ENCODE data around the gene RPP38. TPM values are rescaled to one million over a fixed set of nuclear protein-coding genes. Genes with fewer than 3 reads are reported as not detected.

Gene RPP38
- total RNA-seq, 1 donor = 10.7 TPM

DNA sequence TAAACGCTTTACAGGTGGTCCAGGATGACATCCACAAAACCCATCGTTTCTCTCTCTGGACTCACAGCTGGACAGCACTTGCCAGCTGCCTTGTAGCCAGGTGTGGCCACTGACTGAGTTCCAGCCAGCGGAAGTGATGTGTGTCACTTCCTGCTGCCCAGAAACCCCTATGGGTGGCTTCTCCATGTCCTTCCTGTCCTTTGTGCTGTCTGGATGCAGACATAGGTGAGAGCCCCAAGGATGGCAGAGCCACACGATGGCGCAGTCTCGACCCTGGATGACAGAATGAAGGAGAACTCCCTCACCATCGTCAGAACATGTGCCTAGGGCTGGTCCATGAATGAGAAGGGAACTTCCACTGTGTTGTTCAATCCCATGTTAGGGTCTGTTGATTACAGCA, 49.2 kb downstream of the RPP38 start:
- no peak for DNase-seq (ENCODE audit: low read depth)
- TF ChIP-seq, protein P1, sequence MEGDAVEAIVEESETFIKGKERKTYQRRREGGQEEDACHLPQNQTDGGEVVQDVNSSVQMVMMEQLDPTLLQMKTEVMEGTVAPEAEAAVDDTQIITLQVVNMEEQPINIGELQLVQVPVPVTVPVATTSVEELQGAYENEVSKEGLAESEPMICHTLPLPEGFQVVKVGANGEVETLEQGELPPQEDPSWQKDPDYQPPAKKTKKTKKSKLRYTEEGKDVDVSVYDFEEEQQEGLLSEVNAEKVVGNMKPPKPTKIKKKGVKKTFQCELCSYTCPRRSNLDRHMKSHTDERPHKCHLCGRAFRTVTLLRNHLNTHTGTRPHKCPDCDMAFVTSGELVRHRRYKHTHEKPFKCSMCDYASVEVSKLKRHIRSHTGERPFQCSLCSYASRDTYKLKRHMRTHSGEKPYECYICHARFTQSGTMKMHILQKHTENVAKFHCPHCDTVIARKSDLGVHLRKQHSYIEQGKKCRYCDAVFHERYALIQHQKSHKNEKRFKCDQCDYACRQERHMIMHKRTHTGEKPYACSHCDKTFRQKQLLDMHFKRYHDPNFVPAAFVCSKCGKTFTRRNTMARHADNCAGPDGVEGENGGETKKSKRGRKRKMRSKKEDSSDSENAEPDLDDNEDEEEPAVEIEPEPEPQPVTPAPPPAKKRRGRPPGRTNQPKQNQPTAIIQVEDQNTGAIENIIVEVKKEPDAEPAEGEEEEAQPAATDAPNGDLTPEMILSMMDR (IDR thresholded peaks at IDR 0.05; ENCODE audit: insufficient read depth, low read length) = no peak
- H3K4me3 ChIP-seq (ENCODE audit: low read depth, low read length) = no peak overlapping the region

DNA sequence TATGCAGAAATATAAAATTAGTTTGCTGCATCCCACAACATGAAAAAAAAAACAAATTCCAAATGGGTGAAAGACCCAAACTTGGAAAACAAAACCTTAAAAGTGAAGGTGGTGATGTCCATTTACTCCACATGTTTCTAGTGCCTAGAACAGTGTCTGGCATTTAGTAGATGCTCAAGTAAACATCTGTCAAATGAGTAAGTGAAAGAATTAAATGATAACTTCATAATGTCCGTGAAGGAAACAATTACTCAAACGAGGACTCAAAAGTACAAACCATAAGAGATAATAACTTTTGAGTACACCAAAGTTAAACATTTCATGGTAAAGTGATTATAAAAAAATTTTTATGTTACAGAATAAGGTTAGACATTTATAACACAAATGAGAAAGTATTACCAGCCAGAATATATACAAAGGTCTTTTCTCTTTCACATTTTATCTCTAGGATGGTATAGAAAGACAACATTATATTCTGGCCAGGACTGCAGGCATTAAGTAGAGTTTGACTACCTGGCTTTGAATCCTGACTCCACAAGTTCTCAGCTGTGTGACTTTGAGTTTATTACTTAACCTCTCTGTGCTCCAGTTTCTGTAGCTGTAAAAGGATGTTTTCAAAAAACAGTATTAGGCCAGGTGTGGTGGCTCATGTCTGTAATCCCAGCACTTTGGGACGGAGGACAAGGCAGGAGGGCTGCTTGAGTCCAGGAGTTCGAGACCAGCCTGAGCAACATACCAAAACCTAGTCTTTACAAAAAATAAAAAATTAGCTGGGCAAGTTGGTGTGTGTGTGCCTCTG, 50.6 kb downstream of the RPP38 start:
- no peak for DNase-seq (ENCODE audit: low read depth)
- TF ChIP-seq, protein P1 (IDR thresholded peaks at IDR 0.05; ENCODE audit: insufficient read depth, low read length) = no peak
- H3K4me3 ChIP-seq (ENCODE audit: low read depth, low read length) = no peak overlapping the region

DNA sequence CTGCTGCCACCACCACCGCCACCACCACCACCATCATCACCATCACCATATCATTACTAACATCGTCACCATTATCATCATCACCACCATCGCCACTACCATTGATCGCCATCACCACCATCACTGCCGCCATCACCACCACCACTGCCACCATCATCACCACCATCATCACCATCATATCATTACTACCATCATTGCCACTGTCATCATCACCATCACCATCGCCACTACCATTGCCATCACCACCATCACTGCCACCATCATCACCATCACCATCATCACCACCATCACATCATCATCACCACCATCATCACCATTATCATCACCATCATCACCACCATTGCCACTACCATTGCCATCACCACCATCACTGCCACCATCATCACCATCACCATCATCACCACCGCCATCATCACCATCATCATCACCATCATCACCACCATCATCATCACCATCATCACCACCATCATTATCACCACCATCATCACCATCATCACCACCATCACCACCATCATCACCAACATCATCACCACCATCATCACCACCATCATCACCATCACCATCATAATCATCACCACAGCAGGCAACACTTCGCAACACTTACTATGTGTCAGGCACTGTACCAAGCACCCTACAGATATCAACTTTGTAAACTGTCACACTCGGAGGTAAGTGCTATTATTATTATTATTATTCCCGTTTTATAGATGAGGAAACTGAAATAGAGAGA, 52.1 kb downstream of the RPP38 start:
- H3K4me3 ChIP-seq (ENCODE audit: low read depth, low read length) = no peak overlapping the region
- TF ChIP-seq, protein P1 (IDR thresholded peaks at IDR 0.05; ENCODE audit: insufficient read depth, low read length) = no peak
- DNase-seq (ENCODE audit: low read depth) = no peak

DNA sequence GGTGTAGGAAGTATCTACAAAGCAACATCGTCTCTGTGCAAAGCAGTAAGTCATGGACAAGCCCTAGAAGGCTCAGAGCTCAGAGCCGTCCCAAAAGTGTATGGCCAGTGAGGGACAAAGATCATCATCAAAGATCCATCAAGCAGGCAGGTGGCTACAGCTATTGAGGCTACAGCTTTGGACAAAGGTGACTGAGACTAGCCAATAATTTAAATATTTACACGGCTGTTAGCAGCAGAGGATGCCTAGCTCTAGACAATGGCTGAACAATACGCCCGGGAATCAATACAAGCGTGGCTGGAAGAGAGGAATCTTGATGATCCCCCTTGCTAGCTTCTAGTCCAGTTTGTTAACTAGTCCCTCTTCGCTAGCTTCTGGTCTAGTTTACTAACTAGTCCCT, 53.4 kb downstream of the RPP38 start:
- TF ChIP-seq, protein P1 (IDR thresholded peaks at IDR 0.05; ENCODE audit: insufficient read depth, low read length) = no peak
- DNase-seq (ENCODE audit: low read depth) = no peak
- no peak overlapping the region for H3K4me3 ChIP-seq (ENCODE audit: low read depth, low read length)

DNA sequence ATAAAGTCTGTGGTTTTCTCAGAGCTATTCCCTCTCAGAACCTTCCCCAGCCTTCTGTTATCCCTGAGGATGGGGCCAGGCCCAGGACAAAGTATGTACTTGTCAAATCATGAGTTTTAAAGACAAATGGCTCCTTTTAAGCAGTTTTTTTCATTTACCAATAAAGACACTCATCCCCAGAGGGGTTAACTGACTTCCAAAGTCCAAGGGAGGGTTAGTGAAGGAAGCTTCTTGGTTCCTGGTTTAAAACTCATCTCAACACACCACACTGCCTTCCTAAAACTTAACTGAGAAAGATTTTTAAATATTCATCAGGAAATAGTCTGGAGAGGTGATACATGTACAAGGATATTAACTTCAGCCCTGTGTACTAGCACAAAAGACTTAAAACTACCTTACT, 55.4 kb downstream of the RPP38 start:
- no peak overlapping the region for H3K4me3 ChIP-seq (ENCODE audit: low read depth, low read length)

More for the DNA sequence above, 55.4 kb downstream of the RPP38 start:
- DNase-seq (ENCODE audit: low read depth) = no peak
- TF ChIP-seq, protein P1 (IDR thresholded peaks at IDR 0.05; ENCODE audit: insufficient read depth, low read length) = no peak

Other genes starting within 250 kb of the RPP38 start
- gene SUV39H2, start 218.5 kb upstream of the RPP38 start, total RNA-seq (ENCODE audit: low replicate concordance) = 6.5 and 26.8 TPM in 2 replicates
- 8.9 and 17.7 TPM in 2 replicates for gene DCLRE1C, start 143.3 kb upstream of the RPP38 start, total RNA-seq (ENCODE audit: low replicate concordance)
- gene MEIG1, start 138.0 kb upstream of the RPP38 start, total RNA-seq (ENCODE audit: low replicate concordance) = not detected in 2 replicates
- not detected in 2 replicates for gene OLAH, start 53.4 kb upstream of the RPP38 start, total RNA-seq (ENCODE audit: low replicate concordance)
- gene ACBD7, start 8.6 kb upstream of the RPP38 start, total RNA-seq (ENCODE audit: low replicate concordance) = 0.99 TPM in 1 of 2 replicates, not detected in the other
- gene NMT2, start 71.3 kb downstream of the RPP38 start, total RNA-seq (ENCODE audit: low replicate concordance) = 18.3 and 107 TPM in 2 replicates